GM12873 (cell line): ENCODE data around the gene LRRFIP2.

Source experiments
- CTCF ChIP-seq: IDR thresholded peaks from 2 replicates; pipeline ENCODE4 v1.5.1; 2012; ENCODE audit warnings: low read depth, mild to moderate bottlenecking, moderate library complexity, low read length, control low read depth; ENCODE audit not compliant: insufficient read depth; ENCODE audit errors: missing control alignments

Gene LRRFIP2

GRCh38 chr3:37016903-37017302 lies 157.5 kb downstream of the LRRFIP2 start:
- TF ChIP-seq CTCF, result no peak

GRCh38 chr3:37015642-37016041 lies 158.7 kb downstream of the LRRFIP2 start:
- TF ChIP-seq CTCF, result no peak

- no peak for TF ChIP-seq CTCF
These were observed 159.8 kb downstream of the LRRFIP2 start for GRCh38 chr3:37014620-37015019.
